Tibial nerve (tissue), 4 donors: Measurements from ENCODE around the gene SNAP29.

Experiments
- EP300 ChIP-seq, 2 donors: sonication (generic); formaldehyde crosslinking; IDR thresholded peaks; one replicate each; pipeline ENCODE4 v1.6.1; 2017; ENCODE audit warnings: antibody characterized with exemption in 2 of 2, mild to moderate bottlenecking in 1 of 2
- TF ChIP-seq, protein P1 (sequence below), 5 experiments: fragments of 200-600 bp in 3 of 5; fragments of 450-650 bp in 2 of 5; sonication (generic) in 3 of 5; IDR thresholded peaks; one replicate each; pipeline ENCODE4 v1.5.1; 2016 to 2019; ENCODE audit warnings: antibody characterized with exemption in 5 of 5, mild to moderate bottlenecking in 3 of 5, moderate library complexity in 2 of 5

DNA sequence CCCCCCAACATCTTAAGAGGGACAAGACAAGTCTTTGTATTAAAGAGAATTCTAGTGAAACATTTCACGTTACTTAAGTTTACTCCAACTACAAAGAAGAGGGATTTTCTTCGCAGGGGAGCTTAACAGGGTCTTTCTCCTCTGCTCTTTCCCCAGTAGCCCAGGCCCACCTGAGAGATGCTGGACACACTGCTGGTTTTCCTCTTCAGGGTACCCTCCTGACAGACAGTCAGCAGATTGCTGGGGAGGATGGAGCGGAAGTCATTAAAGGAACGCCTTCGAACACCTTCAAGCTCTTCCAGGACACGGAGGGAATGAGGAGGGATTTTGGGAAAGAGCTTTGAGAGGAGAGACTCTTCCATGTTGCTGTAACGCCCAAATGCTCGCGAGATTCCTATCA is 39.3 kb upstream of the SNAP29 start:
- TF ChIP-seq, protein P1, sequence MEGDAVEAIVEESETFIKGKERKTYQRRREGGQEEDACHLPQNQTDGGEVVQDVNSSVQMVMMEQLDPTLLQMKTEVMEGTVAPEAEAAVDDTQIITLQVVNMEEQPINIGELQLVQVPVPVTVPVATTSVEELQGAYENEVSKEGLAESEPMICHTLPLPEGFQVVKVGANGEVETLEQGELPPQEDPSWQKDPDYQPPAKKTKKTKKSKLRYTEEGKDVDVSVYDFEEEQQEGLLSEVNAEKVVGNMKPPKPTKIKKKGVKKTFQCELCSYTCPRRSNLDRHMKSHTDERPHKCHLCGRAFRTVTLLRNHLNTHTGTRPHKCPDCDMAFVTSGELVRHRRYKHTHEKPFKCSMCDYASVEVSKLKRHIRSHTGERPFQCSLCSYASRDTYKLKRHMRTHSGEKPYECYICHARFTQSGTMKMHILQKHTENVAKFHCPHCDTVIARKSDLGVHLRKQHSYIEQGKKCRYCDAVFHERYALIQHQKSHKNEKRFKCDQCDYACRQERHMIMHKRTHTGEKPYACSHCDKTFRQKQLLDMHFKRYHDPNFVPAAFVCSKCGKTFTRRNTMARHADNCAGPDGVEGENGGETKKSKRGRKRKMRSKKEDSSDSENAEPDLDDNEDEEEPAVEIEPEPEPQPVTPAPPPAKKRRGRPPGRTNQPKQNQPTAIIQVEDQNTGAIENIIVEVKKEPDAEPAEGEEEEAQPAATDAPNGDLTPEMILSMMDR (IDR thresholded peaks at IDR 0.05) = no peak
- no peak for TF ChIP-seq EP300 (IDR thresholded peaks at IDR 0.05)
